Ishikawa (cell line): Measurements from ENCODE around the gene SPON1.

ENCODE experiments used
- EGR1 ChIP-seq: IDR thresholded peaks from 2 replicates; pipeline ENCODE4 v1.6.1; 2012
- EP300 ChIP-seq: IDR thresholded peaks from 2 replicates; pipeline ENCODE4 v1.6.1; 2012; ENCODE audit warnings: borderline replicate concordance
- MAX ChIP-seq: IDR thresholded peaks from 2 replicates; pipeline ENCODE4 v1.6.1; 2012
- NFIC ChIP-seq: IDR thresholded peaks from 2 replicates; pipeline ENCODE4 v1.6.1; 2012
- RAD21 ChIP-seq: IDR thresholded peaks from 2 replicates; pipeline ENCODE4 v1.6.1; 2012; ENCODE audit warnings: low read depth
- REST ChIP-seq: IDR thresholded peaks from 2 replicates; pipeline ENCODE4 v1.6.1; 2012; ENCODE audit warnings: low read depth, mild to moderate bottlenecking
- TAF1 ChIP-seq: IDR thresholded peaks from 2 replicates; pipeline ENCODE4 v1.6.1; 2012; ENCODE audit warnings: low read depth, mild to moderate bottlenecking
- TCF12 ChIP-seq: IDR thresholded peaks from 2 replicates; pipeline ENCODE4 v1.6.1; 2012; ENCODE audit warnings: low read depth
- YY1 ChIP-seq: IDR thresholded peaks from 2 replicates; pipeline ENCODE4 v1.6.1; 2012; ENCODE audit warnings: low read depth

- TF ChIP-seq EP300 (no peak), TCF12 (no peak), EGR1 (no peak), NFIC (no peak), MAX (no peak), REST (no peak), YY1 (no peak), TAF1 (no peak), RAD21 (no peak)
Observed at GRCh38 chr11:14253840-14254239, 291.3 kb downstream of the SPON1 start.
